Measurements from ENCODE around the gene DHTKD1.

Gene DHTKD1

DNA sequence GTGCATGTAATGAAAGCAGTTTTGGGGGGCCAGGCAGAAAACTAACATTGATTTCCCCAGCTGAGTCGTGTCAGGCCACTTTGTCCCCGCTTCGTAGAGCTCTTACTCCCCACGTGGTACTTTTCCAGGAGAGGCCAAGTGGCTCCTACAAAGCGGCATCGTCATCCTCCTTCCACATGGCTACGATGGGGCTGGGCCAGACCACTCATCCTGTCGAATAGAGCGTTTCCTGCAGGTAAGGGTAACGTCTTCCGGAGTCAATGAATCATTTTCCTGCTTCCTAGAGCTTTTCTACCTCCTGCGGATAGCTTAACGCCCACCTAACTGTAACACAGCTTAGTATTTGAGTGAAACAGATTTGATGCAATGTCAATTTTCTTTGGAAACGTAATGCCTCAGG, 39.0 kb downstream of the DHTKD1 start:
- no peak for TF ChIP-seq POLR2AphosphoS5 (IDR thresholded peaks at IDR 0.05; ENCODE audit: low read depth, low read length)
- no peak for TF ChIP-seq POLR2A (IDR thresholded peaks at IDR 0.05; ENCODE audit: low read depth, low read length)
- no peak for TF ChIP-seq TAF1 (IDR thresholded peaks at IDR 0.05; ENCODE audit: borderline replicate concordance, low read depth, low read length)
- DNase-seq (ENCODE audit: insufficient read length) (no peak), FAIRE-seq (no peak)

DNA sequence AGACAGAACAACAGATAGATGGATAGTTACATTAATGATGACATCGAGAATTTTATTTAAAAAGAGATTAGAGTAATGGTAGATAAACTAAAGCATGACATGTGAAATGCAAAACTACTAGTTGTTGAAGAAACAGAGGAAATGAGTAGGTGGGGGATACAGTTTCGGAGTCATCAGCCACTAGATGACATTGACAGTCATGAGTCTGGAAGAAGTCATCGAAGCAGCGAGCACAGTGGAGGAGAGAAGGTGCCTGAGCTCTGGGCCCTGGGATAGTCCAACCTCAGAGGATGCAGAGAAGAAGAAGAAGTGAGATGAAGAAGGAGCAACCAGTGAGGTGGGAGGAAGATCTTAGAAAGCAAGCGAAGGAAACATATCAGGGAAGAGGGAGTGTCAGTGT, 40.5 kb downstream of the DHTKD1 start:
- TF ChIP-seq POLR2A (IDR thresholded peaks at IDR 0.05; ENCODE audit: low read depth, low read length) (no peak), TAF1 (IDR thresholded peaks at IDR 0.05; ENCODE audit: borderline replicate concordance, low read depth, low read length) (no peak), POLR2AphosphoS5 (IDR thresholded peaks at IDR 0.05; ENCODE audit: low read depth, low read length) (no peak)
- no peak for FAIRE-seq

DNA sequence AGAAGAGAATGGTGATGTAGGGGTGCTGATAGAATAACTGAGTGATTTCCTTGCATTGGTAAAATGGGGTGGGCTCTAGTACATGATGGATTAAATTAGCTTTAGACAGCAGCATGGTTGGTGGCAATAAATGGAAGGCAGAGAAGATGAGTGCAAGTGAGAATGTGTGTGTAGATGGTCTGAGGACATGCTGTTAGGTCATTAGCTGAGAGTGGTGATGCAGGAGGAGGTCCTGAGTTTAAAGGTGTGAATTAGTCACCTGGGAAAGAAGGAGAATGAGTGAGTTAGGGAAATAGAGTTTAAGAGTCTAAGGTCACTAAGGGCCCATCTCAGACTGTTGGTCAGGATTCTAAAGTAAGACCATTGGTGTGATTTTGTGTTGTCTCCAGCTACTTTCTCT, 42.8 kb downstream of the DHTKD1 start:
- TF ChIP-seq POLR2AphosphoS5 (IDR thresholded peaks at IDR 0.05; ENCODE audit: low read depth, low read length): no peak
- DNase-seq (ENCODE audit: insufficient read length) (no peak), FAIRE-seq (no peak)

More for the DNA sequence above, 40.5 kb downstream of the DHTKD1 start:
- no peak for DNase-seq (ENCODE audit: insufficient read length)

DNA sequence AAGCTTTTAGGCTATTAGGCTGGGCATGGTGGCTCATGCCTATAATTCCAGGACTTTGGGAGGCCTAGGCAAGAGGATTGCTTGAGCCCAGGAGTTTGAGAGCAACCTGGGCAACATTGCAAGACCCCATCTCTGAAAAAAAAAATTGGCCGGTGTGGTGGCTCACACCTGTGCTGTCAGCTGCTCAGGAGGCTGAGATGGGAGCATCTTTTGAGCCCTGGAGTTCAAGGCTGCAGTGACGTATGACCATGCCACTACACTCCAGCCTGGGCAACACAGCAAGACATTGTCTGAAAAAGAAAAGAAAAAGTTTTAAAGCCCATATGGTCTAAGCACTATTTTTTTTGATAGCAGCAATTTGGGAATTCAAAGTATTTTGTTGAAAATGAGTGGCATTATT, 44.9 kb downstream of the DHTKD1 start:
- DNase-seq (ENCODE audit: insufficient read length): no peak
- no peak for TF ChIP-seq POLR2AphosphoS5 (IDR thresholded peaks at IDR 0.05; ENCODE audit: low read depth, low read length)
- TF ChIP-seq POLR2A (IDR thresholded peaks at IDR 0.05; ENCODE audit: low read depth, low read length): no peak
- no peak for TF ChIP-seq TAF1 (IDR thresholded peaks at IDR 0.05; ENCODE audit: borderline replicate concordance, low read depth, low read length)
- FAIRE-seq: no peak

DNA sequence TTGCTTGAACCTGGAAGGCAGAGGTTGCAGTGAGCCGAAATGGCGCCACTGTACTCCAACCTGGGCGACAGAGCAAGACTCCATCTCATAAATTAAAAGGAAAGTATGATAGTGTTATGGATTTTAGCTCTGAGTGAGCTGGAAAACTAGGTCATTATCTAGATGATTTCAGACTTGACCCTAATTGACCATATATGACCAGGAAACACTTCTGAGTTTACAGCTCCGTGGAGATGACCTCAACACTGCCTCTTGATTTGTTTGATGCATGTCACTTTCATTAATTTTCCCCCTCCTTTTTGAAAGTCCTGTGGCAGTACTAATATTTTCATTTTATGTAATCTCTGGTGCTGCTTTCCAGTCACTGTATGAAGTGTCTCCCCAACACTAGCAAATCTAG, 52.9 kb downstream of the DHTKD1 start:
- DNase-seq (ENCODE audit: insufficient read length) (no peak), FAIRE-seq (no peak)
- no peak for TF ChIP-seq POLR2A (IDR thresholded peaks at IDR 0.05; ENCODE audit: low read depth, low read length)
- TF ChIP-seq TAF1 (IDR thresholded peaks at IDR 0.05; ENCODE audit: borderline replicate concordance, low read depth, low read length): no peak
- TF ChIP-seq POLR2AphosphoS5 (IDR thresholded peaks at IDR 0.05; ENCODE audit: low read depth, low read length): no peak

DNA sequence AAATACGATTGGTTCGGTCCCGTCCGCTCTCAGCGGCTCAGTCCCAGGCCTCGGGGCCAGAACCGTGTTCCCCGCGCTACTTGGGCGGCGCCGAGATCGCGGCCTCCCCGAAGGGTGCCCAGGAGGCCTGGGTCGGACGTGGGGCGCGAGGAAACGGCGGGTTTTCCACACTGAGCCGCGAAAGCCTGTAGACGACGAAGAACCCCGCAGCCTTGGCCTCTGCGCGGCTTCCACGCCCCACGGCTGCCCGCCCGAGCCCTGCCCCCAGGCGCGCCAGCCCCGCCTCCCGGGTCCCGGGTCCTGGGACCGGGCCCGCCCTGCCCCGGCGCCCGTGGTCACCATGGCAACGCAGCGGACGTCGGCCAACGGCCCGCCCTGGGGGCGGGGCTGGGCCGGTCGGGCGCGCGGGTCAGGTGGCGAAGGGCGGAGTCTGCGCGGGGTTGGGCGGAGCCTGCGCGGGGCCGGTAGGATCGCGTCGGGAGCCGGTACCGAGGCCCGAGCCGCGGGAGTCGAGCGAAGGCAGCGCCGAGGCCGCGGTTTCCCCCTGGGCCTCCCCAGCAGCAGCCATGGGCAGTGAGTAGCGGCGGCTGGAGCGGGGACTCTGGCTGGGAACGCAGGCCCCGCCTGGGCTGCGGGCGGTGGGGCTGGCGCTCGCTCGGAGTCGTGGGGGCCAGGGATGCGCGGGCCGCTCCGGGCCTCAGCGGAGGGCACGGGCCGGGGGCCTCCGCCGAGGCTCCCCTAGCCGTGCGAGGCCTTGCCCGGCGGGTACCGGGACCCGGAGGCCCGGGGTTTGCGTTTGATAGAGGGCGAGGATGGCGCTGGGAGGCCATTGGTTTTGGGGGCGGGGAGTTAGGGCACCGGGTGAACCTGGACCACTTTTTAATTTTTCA, 60.7 kb downstream of the DHTKD1 start, which contains the start of gene SEC61A2:
Gene SEC61A2 (plus strand): TSS at position 456 of the 890 bp plus-strand sequence. CDS start 111 bp downstream, at position 567.
- TF ChIP-seq TAF1 (IDR thresholded peaks at IDR 0.05; ENCODE audit: borderline replicate concordance, low read depth, low read length): 0 out of 2 replicates have a peak, but pooled peaks have one; percentile 30
- TF ChIP-seq POLR2A (IDR thresholded peaks at IDR 0.05; ENCODE audit: low read depth, low read length): peak; percentile 69; the same call in 1 of the 2 replicates
- peak; percentile 65; the same call in 1 of the 2 replicates for TF ChIP-seq POLR2AphosphoS5 (IDR thresholded peaks at IDR 0.05; ENCODE audit: low read depth, low read length)
- DNase-seq (ENCODE audit: insufficient read length) (peak; percentile 98), FAIRE-seq (peak; percentile 99)

DNA sequence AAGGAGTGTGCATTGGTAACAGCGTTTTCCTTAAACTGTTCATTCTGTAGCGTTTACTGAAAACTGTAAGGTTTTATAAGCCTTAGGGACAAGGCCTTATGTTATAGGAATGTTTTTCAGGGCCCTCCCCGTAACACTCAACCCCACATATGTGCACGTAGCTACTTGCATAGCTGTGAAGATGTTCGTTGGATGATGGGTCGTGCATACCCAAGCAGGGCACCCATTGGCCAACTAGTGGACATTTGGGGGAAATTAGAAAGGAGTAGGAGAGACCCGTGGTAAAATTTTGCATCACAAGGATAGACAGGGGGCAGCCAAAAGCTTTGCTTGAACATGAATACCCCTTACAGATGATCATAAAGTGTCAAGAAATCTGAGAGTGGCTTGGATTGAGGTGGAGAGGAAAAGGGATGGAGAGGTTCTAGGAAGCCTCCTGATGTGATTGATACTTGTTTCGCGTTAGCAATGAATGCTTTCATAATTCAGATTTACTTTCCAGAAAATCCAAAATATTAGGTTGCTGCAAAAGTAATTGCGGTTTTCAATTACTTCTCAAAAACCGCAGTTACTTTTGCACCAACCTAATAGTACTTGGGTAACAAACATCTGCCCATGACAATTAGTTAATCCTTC, 61.6 kb downstream of the DHTKD1 start:
- peak; percentile 61 for FAIRE-seq
- peak; percentile 38 for DNase-seq (ENCODE audit: insufficient read length)
- TF ChIP-seq POLR2A (IDR thresholded peaks at IDR 0.05; ENCODE audit: low read depth, low read length): no peak
- TF ChIP-seq POLR2AphosphoS5 (IDR thresholded peaks at IDR 0.05; ENCODE audit: low read depth, low read length): no peak
- TF ChIP-seq TAF1 (IDR thresholded peaks at IDR 0.05; ENCODE audit: borderline replicate concordance, low read depth, low read length): no peak

DNA sequence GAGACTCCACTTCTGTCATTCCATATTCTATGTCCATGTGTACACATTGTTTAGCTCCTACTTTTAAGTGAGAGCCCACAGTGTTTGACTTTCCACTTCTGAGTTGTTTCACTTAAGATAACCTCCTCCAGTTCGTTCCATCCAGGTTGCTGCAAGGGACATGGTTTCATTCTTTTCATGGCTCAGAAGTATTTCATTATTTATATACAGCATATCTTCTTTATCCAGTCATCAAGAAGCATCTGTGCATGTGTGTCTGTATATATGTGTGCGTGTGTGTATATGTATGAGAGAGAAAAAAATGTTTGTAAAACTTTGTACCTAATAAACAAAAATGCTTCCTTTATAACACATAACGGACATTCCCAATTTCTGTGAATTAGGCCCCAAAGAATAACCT, 66.9 kb downstream of the DHTKD1 start:
- FAIRE-seq: no peak
- no peak for TF ChIP-seq TAF1 (IDR thresholded peaks at IDR 0.05; ENCODE audit: borderline replicate concordance, low read depth, low read length)
- TF ChIP-seq POLR2AphosphoS5 (IDR thresholded peaks at IDR 0.05; ENCODE audit: low read depth, low read length): no peak
- no peak for TF ChIP-seq POLR2A (IDR thresholded peaks at IDR 0.05; ENCODE audit: low read depth, low read length)
- no peak for DNase-seq (ENCODE audit: insufficient read length)

DNA sequence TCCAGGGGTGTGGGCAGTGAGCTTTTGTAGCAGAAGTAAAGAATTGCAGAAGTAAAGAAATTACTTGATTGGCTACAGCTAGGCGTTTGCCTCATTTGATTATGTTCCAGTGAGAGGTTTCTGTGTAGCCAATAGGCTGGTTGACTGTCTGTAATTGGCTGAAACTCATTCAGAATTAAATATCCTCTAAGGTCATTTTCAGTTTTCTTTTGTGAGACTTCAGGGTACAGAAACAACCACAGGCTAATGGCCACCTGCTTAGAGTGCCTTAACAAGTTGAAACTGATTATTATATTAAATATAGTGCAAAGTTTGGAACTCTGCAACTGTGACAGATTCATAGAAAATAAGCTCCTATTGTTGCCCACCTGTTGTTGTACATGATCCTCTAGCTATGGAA, 71.3 kb downstream of the DHTKD1 start:
- no peak for TF ChIP-seq POLR2A (IDR thresholded peaks at IDR 0.05; ENCODE audit: low read depth, low read length)
- TF ChIP-seq TAF1 (IDR thresholded peaks at IDR 0.05; ENCODE audit: borderline replicate concordance, low read depth, low read length): no peak
- TF ChIP-seq POLR2AphosphoS5 (IDR thresholded peaks at IDR 0.05; ENCODE audit: low read depth, low read length): no peak
- FAIRE-seq (no peak), DNase-seq (ENCODE audit: insufficient read length) (no peak)

DNA sequence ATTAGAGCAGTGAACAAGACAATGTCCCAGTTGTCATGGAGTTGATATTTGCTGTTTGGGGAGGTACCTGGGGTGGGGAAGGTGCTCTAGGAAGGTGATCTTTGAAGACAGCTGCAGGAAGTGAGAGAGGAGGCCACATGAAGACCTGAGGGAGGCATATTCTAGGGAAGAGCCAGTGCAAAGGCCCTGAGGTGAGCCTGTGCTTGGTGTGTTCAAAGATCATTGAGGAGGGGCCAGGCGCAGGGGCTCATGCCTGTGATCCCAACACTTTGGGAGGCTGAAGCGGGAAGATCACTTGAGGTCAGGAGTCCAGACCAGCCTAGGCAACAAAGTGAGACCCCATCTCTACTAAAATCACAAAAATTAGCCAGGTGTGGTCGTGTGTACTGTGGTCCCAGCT, 75.8 kb downstream of the DHTKD1 start:
- no peak for DNase-seq (ENCODE audit: insufficient read length)
- TF ChIP-seq POLR2A (IDR thresholded peaks at IDR 0.05; ENCODE audit: low read depth, low read length): no peak
- TF ChIP-seq POLR2AphosphoS5 (IDR thresholded peaks at IDR 0.05; ENCODE audit: low read depth, low read length): no peak
- TF ChIP-seq TAF1 (IDR thresholded peaks at IDR 0.05; ENCODE audit: borderline replicate concordance, low read depth, low read length): no peak

DNA sequence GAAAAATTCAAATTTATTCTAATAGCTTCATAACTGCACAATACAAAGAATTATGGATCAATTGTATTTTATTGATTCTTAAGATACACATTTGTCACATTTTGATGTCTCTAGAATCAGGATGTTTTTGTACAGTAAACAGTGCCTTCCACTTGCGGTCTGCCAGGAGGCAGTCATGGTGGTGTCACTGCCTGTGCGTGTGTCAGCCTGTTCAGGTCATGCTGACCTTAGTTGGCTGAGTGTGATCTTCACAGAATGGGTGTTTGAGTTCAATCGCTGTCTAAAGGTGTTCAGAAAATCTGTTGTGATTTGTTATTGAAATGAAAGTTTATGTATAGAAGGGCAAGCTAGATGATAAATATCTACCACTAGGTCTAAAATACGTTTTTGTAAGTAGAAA, 81.4 kb downstream of the DHTKD1 start:
- FAIRE-seq (no peak), DNase-seq (ENCODE audit: insufficient read length) (no peak)
- TF ChIP-seq POLR2A (IDR thresholded peaks at IDR 0.05; ENCODE audit: low read depth, low read length) (no peak), TAF1 (IDR thresholded peaks at IDR 0.05; ENCODE audit: borderline replicate concordance, low read depth, low read length) (no peak), POLR2AphosphoS5 (IDR thresholded peaks at IDR 0.05; ENCODE audit: low read depth, low read length) (no peak)

More for the DNA sequence above, 75.8 kb downstream of the DHTKD1 start:
- FAIRE-seq: no peak

DNA sequence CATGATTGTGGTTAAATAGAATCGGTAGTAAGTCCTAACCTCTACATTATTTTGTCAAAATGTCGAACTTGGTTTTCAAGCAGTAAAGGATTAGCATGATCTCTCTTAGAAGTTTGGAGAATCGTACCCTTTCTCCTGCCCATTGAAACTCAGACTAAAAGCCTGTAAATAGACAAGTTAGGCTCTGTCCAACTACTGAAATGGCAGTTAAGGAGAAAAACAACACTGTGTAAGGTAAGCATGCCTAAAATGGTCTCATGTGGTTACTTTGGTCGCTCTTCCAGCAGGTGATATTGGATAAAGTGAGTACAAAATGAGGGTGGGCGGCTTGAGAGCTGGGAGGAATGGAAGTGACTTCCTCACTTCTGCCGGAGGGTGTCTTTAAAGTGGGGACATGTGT, 85.8 kb downstream of the DHTKD1 start:
- TF ChIP-seq POLR2AphosphoS5 (IDR thresholded peaks at IDR 0.05; ENCODE audit: low read depth, low read length) (no peak), TAF1 (IDR thresholded peaks at IDR 0.05; ENCODE audit: borderline replicate concordance, low read depth, low read length) (no peak), POLR2A (IDR thresholded peaks at IDR 0.05; ENCODE audit: low read depth, low read length) (no peak)
- DNase-seq (ENCODE audit: insufficient read length): no peak
- no peak for FAIRE-seq
